Astrocyte (in vitro differentiated cells and primary cell): ENCODE data around the gene FRMD4B. TPM values are rescaled to one million over a fixed set of nuclear protein-coding genes. Genes with fewer than 3 reads are reported as not detected.

ENCODE experiments used
- DNase-seq: peaks from one replicate; pipeline ENCODE4 v3.0.0-alpha.2; 2010; ENCODE audit warnings: low read depth
- FAIRE-seq: peaks from 2 replicates; lab custom pipeline; 2011; peaks lifted over from hg19 to GRCh38; lab: Jason Lieb, UNC
- H2AFZ ChIP-seq: 2 replicates; pipeline ENCODE4 v1.6.0; 2012; ENCODE audit warnings: low read depth, low read length, inconsistent platforms
- H3K27ac ChIP-seq: 2 replicates; pipeline ENCODE4 v1.5.1; 2011; ENCODE audit warnings: low read depth, low read length, inconsistent platforms
- H3K27me3 ChIP-seq: 2 replicates; pipeline ENCODE4 v1.6.0; 2011; ENCODE audit warnings: low read length, inconsistent platforms; ENCODE audit not compliant: insufficient read depth
- H3K36me3 ChIP-seq: 2 replicates; pipeline ENCODE4 v1.5.1; 2011; ENCODE audit warnings: low read length, inconsistent platforms; ENCODE audit not compliant: insufficient read depth
- H3K4me1 ChIP-seq: 2 replicates; pipeline ENCODE4 v1.5.1; 2011; ENCODE audit warnings: low read length, inconsistent platforms; ENCODE audit not compliant: insufficient read depth
- H3K4me2 ChIP-seq: 2 replicates; pipeline ENCODE4 v1.6.0; 2012; ENCODE audit warnings: low read length, inconsistent platforms
- H3K4me3 ChIP-seq: 2 replicates; pipeline ENCODE4 v1.5.1; 2011; ENCODE audit warnings: low read depth, mild to moderate bottlenecking, low read length, inconsistent platforms; ENCODE audit not compliant: insufficient read depth
- H3K79me2 ChIP-seq: 2 replicates; pipeline ENCODE4 v1.6.0; 2012; ENCODE audit warnings: mild to moderate bottlenecking, low read length, inconsistent platforms; ENCODE audit not compliant: insufficient read depth
- H3K9ac ChIP-seq: 2 replicates; pipeline ENCODE4 v1.6.0; 2012; ENCODE audit warnings: mild to moderate bottlenecking, low read length, inconsistent platforms
- H3K9me3 ChIP-seq: 2 replicates; pipeline ENCODE4 v1.5.1; 2012; ENCODE audit warnings: low read depth, mild to moderate bottlenecking, low read length, inconsistent platforms; ENCODE audit not compliant: insufficient read depth
- H4K20me1 ChIP-seq: 2 replicates; pipeline ENCODE4 v1.6.0; 2012; ENCODE audit warnings: low read length, inconsistent platforms; ENCODE audit not compliant: insufficient read depth
- H3K27ac Mint-ChIP-seq: one replicate; pipeline ENCODE4 v1.8.0; 2021; ENCODE audit warnings: mild to moderate bottlenecking, mixed read lengths; ENCODE audit not compliant: unreplicated experiment
- H3K27me3 Mint-ChIP-seq: one replicate; pipeline ENCODE4 v1.8.0; 2021; ENCODE audit warnings: low read depth, mixed read lengths; ENCODE audit not compliant: unreplicated experiment
- H3K36me3 Mint-ChIP-seq: one replicate; pipeline ENCODE4 v1.8.0; 2021; ENCODE audit warnings: low read depth, mixed read lengths; ENCODE audit not compliant: unreplicated experiment
- H3K4me1 Mint-ChIP-seq: one replicate; pipeline ENCODE4 v1.8.0; 2021; ENCODE audit warnings: low read depth, mixed read lengths; ENCODE audit not compliant: unreplicated experiment
- H3K4me3 Mint-ChIP-seq: one replicate; pipeline ENCODE4 v1.8.0; 2021; ENCODE audit warnings: mild to moderate bottlenecking, moderate library complexity, mixed read lengths; ENCODE audit not compliant: unreplicated experiment
- H3K9me3 Mint-ChIP-seq: one replicate; pipeline ENCODE4 v1.8.0; 2021; ENCODE audit warnings: mild to moderate bottlenecking, mixed read lengths; ENCODE audit not compliant: unreplicated experiment
- EZH2 ChIP-seq: IDR thresholded peaks from 2 replicates; pipeline ENCODE4 v1.6.1; 2012; ENCODE audit warnings: mild to moderate bottlenecking, low read length, inconsistent platforms; ENCODE audit not compliant: insufficient read depth
- total RNA-seq: library from RNA; stranded (reverse); gene quantifications from 2 replicates; pipeline ENCODE4 v1.2.1, GENCODE V29; 2021
- TF ChIP-seq, protein P1 (sequence below): IDR thresholded peaks from 2 replicates; pipeline ENCODE4 v1.5.1; 2011; ENCODE audit warnings: low read depth, mild to moderate bottlenecking, inconsistent platforms, low read length, moderate library complexity; ENCODE audit not compliant: insufficient read depth

The FRMD4B gene
- total RNA-seq, 1 donor from 2014 or later, result 9.2 TPM

DNA sequence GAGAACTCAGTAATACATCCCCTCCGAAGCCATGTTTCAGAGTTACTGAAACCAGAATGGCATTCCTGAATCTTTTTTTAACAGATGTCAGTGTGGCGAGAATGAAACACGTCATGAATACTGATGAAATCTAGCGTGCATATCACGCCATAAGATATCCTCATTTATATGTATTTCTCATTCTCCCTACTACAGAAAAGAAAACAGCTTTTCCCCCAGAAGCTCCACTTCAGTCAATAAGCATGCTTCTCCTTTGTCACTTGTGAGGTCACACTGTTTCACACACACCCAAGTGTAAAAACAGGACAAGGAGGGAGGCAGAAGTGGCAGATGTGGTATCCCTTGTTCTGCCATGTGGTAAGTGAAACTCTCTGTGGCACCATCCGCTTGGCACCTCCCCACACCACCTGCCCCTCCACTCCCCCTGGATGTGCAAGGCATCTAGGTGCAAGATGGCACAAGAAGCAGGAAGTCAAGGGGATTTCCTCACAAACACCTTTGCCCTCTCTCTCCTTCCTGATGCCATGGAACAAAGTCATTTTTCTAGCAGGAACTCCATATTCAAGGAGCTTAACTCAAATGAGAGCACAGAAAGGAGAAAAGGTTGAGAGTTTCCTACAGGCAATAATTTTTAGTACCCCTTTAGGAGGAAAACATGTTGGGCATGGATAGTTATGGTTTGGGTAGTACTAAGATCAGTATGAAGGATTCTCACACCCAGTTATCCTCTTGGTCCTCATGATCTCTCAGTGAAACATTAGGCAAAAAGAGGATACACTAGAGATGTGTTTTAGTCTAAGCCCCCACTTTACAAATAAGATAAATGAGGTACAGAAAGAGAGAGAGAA, 47.5 kb upstream of the FRMD4B start:
- peaks cover 3% of the 10 kb centered on the region for H3K4me1 ChIP-seq
- H4K20me1 ChIP-seq, result no peaks in the 10 kb centered on the region
- H3K4me2 ChIP-seq, result no peak overlapping the region
- TF ChIP-seq EZH2, result no peak
- TF ChIP-seq, protein P1, sequence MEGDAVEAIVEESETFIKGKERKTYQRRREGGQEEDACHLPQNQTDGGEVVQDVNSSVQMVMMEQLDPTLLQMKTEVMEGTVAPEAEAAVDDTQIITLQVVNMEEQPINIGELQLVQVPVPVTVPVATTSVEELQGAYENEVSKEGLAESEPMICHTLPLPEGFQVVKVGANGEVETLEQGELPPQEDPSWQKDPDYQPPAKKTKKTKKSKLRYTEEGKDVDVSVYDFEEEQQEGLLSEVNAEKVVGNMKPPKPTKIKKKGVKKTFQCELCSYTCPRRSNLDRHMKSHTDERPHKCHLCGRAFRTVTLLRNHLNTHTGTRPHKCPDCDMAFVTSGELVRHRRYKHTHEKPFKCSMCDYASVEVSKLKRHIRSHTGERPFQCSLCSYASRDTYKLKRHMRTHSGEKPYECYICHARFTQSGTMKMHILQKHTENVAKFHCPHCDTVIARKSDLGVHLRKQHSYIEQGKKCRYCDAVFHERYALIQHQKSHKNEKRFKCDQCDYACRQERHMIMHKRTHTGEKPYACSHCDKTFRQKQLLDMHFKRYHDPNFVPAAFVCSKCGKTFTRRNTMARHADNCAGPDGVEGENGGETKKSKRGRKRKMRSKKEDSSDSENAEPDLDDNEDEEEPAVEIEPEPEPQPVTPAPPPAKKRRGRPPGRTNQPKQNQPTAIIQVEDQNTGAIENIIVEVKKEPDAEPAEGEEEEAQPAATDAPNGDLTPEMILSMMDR, result no peak
- peaks cover 4% of the 10 kb centered on the region for H3K27me3 ChIP-seq
- H3K9me3 Mint-ChIP-seq, result no peaks in the 10 kb centered on the region
- H3K27ac ChIP-seq, result no peak overlapping the region
- H3K9ac ChIP-seq, result no peak overlapping the region
- H3K36me3 ChIP-seq, result no peaks in the 10 kb centered on the region
- H3K4me1 Mint-ChIP-seq, result peaks cover 9% of the 10 kb centered on the region
- no peak overlapping the region for H3K4me3 ChIP-seq
- no peaks in the 10 kb centered on the region for H3K36me3 Mint-ChIP-seq
- H3K79me2 ChIP-seq, result no peaks in the 10 kb centered on the region
- DNase-seq (no peak), FAIRE-seq (no peak)
- no peak overlapping the region for H3K4me3 Mint-ChIP-seq
- no peak overlapping the region for H3K27ac Mint-ChIP-seq
- no peaks in the 10 kb centered on the region for H3K27me3 Mint-ChIP-seq
- H3K9me3 ChIP-seq, result no peaks in the 10 kb centered on the region
- peak overlapping the region; percentile 49 for H2AFZ ChIP-seq

DNA sequence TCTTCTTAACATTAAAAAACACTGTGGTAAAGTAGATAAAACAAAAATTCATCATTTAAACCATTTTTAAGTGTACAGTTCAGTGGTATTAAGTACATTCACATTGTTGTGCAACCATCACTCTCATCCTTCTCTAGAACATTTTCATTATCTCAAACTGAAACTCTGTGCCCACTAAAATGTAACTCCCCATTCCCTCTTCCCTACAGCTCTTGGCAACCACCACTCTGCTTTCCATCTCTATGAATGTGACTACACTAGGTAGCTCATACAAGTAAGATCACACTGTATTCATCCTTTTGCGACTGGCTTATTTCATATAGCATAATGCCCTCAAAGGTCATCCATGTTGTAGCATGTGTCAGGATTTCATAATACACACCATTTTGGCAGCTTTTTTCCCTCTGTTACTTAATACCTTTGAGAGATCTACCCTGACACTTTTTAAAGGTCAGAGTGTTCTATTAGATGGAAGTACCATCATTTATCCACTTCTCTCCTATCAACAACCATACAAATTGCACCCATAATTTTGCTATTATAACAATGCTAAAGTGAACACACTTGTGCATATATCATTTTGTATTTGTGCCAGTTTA, 42.9 kb upstream of the FRMD4B start:
- H3K27ac Mint-ChIP-seq, result no peak overlapping the region
- Histone ChIP-seq H3K79me2 (no peaks in the 10 kb centered on the region), H3K9ac (no peak overlapping the region), H4K20me1 (no peaks in the 10 kb centered on the region), H3K4me2 (no peak overlapping the region), H3K9me3 (no peaks in the 10 kb centered on the region), H3K36me3 (no peaks in the 10 kb centered on the region), H3K4me1 (no peaks in the 10 kb centered on the region), H2AFZ (no peak overlapping the region), H3K27ac (no peak overlapping the region), H3K27me3 (peaks cover 4% of the 10 kb centered on the region), H3K4me3 (no peak overlapping the region)
- H3K4me1 Mint-ChIP-seq, result peaks cover 2% of the 10 kb centered on the region
- DNase-seq, result no peak
- TF ChIP-seq EZH2, result no peak
- TF ChIP-seq, protein P1, result no peak
- no peak overlapping the region for H3K4me3 Mint-ChIP-seq
- H3K36me3 Mint-ChIP-seq, result no peaks in the 10 kb centered on the region
- no peaks in the 10 kb centered on the region for H3K27me3 Mint-ChIP-seq
- H3K9me3 Mint-ChIP-seq, result no peaks in the 10 kb centered on the region
- FAIRE-seq, result no peak

DNA sequence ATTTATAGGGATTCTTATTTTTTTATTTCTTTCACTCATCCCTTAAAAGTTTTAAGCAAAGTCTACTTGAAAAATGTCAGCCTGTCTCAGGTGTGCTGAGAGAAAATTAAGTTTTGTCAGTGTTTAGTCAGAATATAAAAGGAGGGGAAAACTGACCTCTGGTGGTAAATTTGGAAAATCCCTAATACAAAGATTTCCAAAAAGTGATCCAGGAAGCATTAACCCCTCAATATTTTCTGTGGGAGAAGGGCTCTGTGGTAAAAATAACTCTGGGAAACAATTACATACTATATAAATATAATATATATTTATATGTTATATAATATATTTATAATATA, 41.0 kb upstream of the FRMD4B start:
- H3K27ac Mint-ChIP-seq, result no peak overlapping the region
- Histone ChIP-seq H3K27me3 (peaks cover 3% of the 10 kb centered on the region), H3K79me2 (no peaks in the 10 kb centered on the region), H4K20me1 (no peaks in the 10 kb centered on the region), H3K36me3 (no peaks in the 10 kb centered on the region), H3K9me3 (no peaks in the 10 kb centered on the region), H2AFZ (no peak overlapping the region), H3K27ac (no peak overlapping the region), H3K4me1 (no peaks in the 10 kb centered on the region), H3K9ac (no peak overlapping the region), H3K4me2 (no peak overlapping the region), H3K4me3 (no peak overlapping the region)
- no peak for TF ChIP-seq EZH2
- TF ChIP-seq, protein P1, result no peak
- no peaks in the 10 kb centered on the region for H3K36me3 Mint-ChIP-seq
- FAIRE-seq (no peak), DNase-seq (no peak)
- H3K9me3 Mint-ChIP-seq, result no peaks in the 10 kb centered on the region
- H3K4me1 Mint-ChIP-seq, result no peaks in the 10 kb centered on the region
- H3K27me3 Mint-ChIP-seq, result no peaks in the 10 kb centered on the region
- H3K4me3 Mint-ChIP-seq, result no peak overlapping the region
